Neutrophil (primary cell): ENCODE data around the gene STARD10.

Source experiments
- H3K27ac ChIP-seq: fragments of 200-600 bp; sonication (generic); 2 replicates; pipeline ENCODE4 v1.5.1; 2016; ENCODE audit warnings: mild to moderate bottlenecking, moderate library complexity
- H3K27me3 ChIP-seq: fragments of 200-600 bp; sonication (generic); 2 replicates; pipeline ENCODE4 v1.6.0; 2016; ENCODE audit warnings: mild to moderate bottlenecking
- H3K36me3 ChIP-seq: fragments of 200-600 bp; sonication (generic); 2 replicates; pipeline ENCODE4 v1.5.1; 2017
- H3K4me1 ChIP-seq, 2 experiments: fragments of 200-600 bp in 1 of 2; sonication (generic) in 1 of 2; 1 replicate in 1 of 2; 2 replicates in 1 of 2; pipeline versions ENCODE4 v1.5.1 to v1.6.1; 2013 to 2016; ENCODE audit warnings: low read depth in 1 of 2, low read length in 1 of 2, mild to moderate bottlenecking in 1 of 2, moderate library complexity in 1 of 2; ENCODE audit not compliant: control insufficient read depth in 1 of 2, insufficient read depth in 1 of 2
- H3K4me3 ChIP-seq, 2 experiments: fragments of 200-600 bp in 1 of 2; sonication (generic) in 1 of 2; 1 replicate in 1 of 2; 2 replicates in 1 of 2; pipeline ENCODE4 v1.5.1; 2013 to 2016; ENCODE audit warnings: low read depth in 1 of 2, low read length in 1 of 2, mild to moderate bottlenecking in 1 of 2, moderate library complexity in 1 of 2
- H3K9me3 ChIP-seq: fragments of 200-600 bp; sonication (generic); 2 replicates; pipeline ENCODE4 v1.5.1; 2016
- CTCF ChIP-seq: fragments of 200-600 bp; sonication (generic); IDR thresholded peaks from 2 replicates; pipeline ENCODE4 v1.5.1; 2016; ENCODE audit warnings: antibody characterized with exemption

STARD10 gene

GRCh38 chr11:72730243-72730642 lies 63.6 kb downstream of the STARD10 start:
- TF ChIP-seq CTCF: no peak
- H3K4me3 ChIP-seq: peak overlapping the region in 1 of 2 experiments; percentile 18
- peaks cover 90 to 99% of the 10 kb centered on the region in 2 experiments for H3K4me1 ChIP-seq
- peaks cover 88% of the 10 kb centered on the region for H3K36me3 ChIP-seq
- no peaks in the 10 kb centered on the region for H3K9me3 ChIP-seq
- H3K27ac ChIP-seq: peak overlapping the region; percentile 99
- H3K27me3 ChIP-seq: no peaks in the 10 kb centered on the region

- no peak for TF ChIP-seq CTCF
- Histone ChIP-seq H3K4me1 (peaks cover 90 to 99% of the 10 kb centered on the region in 2 experiments), H3K27ac (peak overlapping the region; percentile 99), H3K36me3 (peaks cover 93% of the 10 kb centered on the region), H3K4me3 (peak overlapping the region in 1 of 2 experiments; percentile 7), H3K27me3 (no peaks in the 10 kb centered on the region), H3K9me3 (no peaks in the 10 kb centered on the region)
Measured at GRCh38 chr11:72727521-72727920, 66.3 kb downstream of the STARD10 start.

GRCh38 chr11:72726266-72727220 lies 67.3 kb downstream of the STARD10 start:
- no peak for TF ChIP-seq CTCF
- Histone ChIP-seq H3K4me3 (no peak overlapping the region), H3K27ac (peak overlapping the region; percentile 99), H3K36me3 (peaks cover 93% of the 10 kb centered on the region), H3K9me3 (no peaks in the 10 kb centered on the region), H3K27me3 (no peaks in the 10 kb centered on the region), H3K4me1 (peaks cover 95 to 100% of the 10 kb centered on the region in 2 experiments)

GRCh38 chr11:72725724-72726028 lies 68.2 kb downstream of the STARD10 start:
- Histone ChIP-seq H3K9me3 (no peaks in the 10 kb centered on the region), H3K4me3 (peak overlapping the region; percentile 29 to 36), H3K4me1 (peaks cover 96 to 100% of the 10 kb centered on the region in 2 experiments), H3K27me3 (no peaks in the 10 kb centered on the region), H3K27ac (peak overlapping the region; percentile 99), H3K36me3 (peaks cover 91% of the 10 kb centered on the region)
- no peak for TF ChIP-seq CTCF

GRCh38 chr11:72724851-72725723 lies 68.8 kb downstream of the STARD10 start:
- Histone ChIP-seq H3K4me1 (peaks cover 96 to 100% of the 10 kb centered on the region in 2 experiments), H3K27ac (peak overlapping the region; percentile 99)

More at GRCh38 chr11:72724851-72725723, 68.8 kb downstream of the STARD10 start:
- H3K36me3 ChIP-seq: peaks cover 90% of the 10 kb centered on the region
- TF ChIP-seq CTCF: peak; percentile 88
- no peaks in the 10 kb centered on the region for H3K9me3 ChIP-seq
- peak overlapping the region; percentile 29 to 36 for H3K4me3 ChIP-seq
- no peaks in the 10 kb centered on the region for H3K27me3 ChIP-seq
